ENCODE data around the gene TIMM17B.
"Not testable (repeated sequence)": the region's sequence is repeated elsewhere in the genome, so short reads cannot be mapped to it uniquely, and the experiment has no call there.

TIMM17B gene

GRCh38 chrX:48892896-48893295 is 4.7 kb downstream of the TIMM17B start:
- Histone ChIP-seq H3K9ac (ENCODE audit: low read length) (no peak overlapping the region), H3K27me3 (ENCODE audit: control insufficient read depth, insufficient read depth, low read length) (no peaks in the 10 kb centered on the region), H3K9me3 (ENCODE audit: control insufficient read depth, insufficient read depth, low read depth, low read length) (peaks cover 5% of the 10 kb centered on the region; the same call in 1 of the 2 replicates), H3K27ac (ENCODE audit: low read depth, low read length) (no peak overlapping the region), H3K4me3 (ENCODE audit: low read depth, low read length) (no peak overlapping the region), H3K36me3 (ENCODE audit: control insufficient read depth, insufficient read depth, low read length) (peaks cover 16% of the 10 kb centered on the region), H3K4me1 (ENCODE audit: control insufficient read depth, insufficient read depth, low read length) (peaks cover 9% of the 10 kb centered on the region; the same call in 1 of the 2 replicates)

DNA sequence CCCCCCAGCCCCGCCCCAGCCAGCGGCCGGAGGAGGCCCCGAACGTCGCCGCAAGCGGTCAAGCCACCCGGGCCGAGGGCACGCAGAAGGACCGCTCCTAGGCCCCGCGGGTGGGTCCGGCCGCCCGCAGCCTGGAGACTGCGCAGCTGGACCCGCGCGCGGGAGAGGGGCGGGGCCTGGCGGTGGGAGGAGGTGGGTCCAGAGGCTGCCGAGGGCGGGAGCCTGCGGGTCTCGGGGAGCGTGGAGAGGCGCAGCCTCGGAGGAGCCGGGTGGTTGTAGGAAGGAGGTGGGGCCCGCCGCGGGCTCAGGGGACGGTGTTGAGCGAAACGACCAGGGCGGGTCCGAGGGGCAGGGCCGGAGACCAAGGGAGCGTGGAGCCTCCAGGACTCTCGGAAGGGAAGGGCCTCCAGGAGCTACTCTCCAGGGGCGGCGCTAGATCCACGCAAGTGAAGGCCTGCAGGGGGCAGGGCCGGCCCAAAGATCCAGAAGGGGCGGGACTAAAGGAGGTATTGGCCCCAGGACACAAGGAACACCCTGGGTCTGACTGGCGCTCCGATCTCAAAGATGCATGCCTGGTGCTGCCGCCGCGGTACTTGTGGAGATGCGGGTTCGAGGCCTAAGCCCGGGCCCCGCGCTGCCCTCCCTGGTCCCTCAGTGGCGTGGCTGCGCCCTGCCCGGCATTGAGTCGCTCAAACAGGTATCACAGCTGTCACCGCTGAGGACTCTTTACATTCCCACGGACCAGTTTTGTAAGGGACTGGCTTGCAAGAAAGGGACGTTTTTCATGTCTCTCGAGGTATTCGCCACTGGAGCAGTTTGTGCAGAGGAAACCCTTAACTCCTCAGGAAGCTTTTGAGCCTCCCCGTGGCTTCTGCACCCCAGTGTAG is 5.9 kb downstream of the TIMM17B start:
- Histone ChIP-seq H3K4me3 (ENCODE audit: low read depth, low read length) (peak overlapping the region; percentile 53), H3K9me3 (ENCODE audit: control insufficient read depth, insufficient read depth, low read depth, low read length) (peaks cover 5% of the 10 kb centered on the region; the same call in 1 of the 2 replicates), H3K27me3 (ENCODE audit: control insufficient read depth, insufficient read depth, low read length) (no peaks in the 10 kb centered on the region), H3K4me1 (ENCODE audit: control insufficient read depth, insufficient read depth, low read length) (peaks cover 9% of the 10 kb centered on the region; the same call in 1 of the 2 replicates), H3K36me3 (ENCODE audit: control insufficient read depth, insufficient read depth, low read length) (peaks cover 16% of the 10 kb centered on the region), H3K27ac (ENCODE audit: low read depth, low read length) (no peak overlapping the region), H3K9ac (ENCODE audit: low read length) (peak overlapping the region; percentile 8)

DNA sequence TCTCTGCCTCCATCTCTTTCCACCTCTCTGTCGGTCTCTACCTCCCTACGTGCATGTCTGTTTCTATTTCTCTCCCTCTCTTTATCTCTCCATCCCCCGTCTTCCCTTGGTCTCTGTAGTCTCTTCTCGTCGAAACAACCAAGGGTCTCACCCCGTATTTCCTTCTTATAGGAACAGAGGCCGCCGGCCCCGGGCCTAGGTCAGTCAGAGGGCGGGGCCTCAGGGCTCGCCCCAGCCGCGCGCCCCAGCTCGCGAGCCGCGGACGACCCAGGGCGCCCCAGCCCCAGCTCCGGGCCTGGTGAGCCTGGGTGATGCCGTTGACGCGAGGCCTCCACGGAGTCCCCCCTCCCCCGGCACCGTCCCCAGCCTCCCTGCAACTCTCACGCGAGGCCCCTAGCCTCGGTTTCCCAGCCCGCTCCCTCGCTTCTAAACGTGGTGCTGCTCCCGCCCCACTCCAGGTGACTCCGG is 6.6 kb downstream of the TIMM17B start:
- no peaks in the 10 kb centered on the region for H3K27me3 ChIP-seq (ENCODE audit: control insufficient read depth, insufficient read depth, low read length)
- peaks cover 16% of the 10 kb centered on the region for H3K36me3 ChIP-seq (ENCODE audit: control insufficient read depth, insufficient read depth, low read length)
- peaks cover 9% of the 10 kb centered on the region; the same call in 1 of the 2 replicates for H3K4me1 ChIP-seq (ENCODE audit: control insufficient read depth, insufficient read depth, low read length)
- no peak overlapping the region for H3K27ac ChIP-seq (ENCODE audit: low read depth, low read length)
- peaks cover 2% of the 10 kb centered on the region; the same call in 1 of the 2 replicates for H3K9me3 ChIP-seq (ENCODE audit: control insufficient read depth, insufficient read depth, low read depth, low read length)
- H3K4me3 ChIP-seq (ENCODE audit: low read depth, low read length): peak overlapping the region; percentile 53
- no peak overlapping the region for H3K9ac ChIP-seq (ENCODE audit: low read length)

- Histone ChIP-seq H3K4me3 (ENCODE audit: low read depth, low read length) (peak overlapping the region; percentile 53), H3K36me3 (ENCODE audit: control insufficient read depth, insufficient read depth, low read length) (peaks cover 16% of the 10 kb centered on the region), H3K9me3 (ENCODE audit: control insufficient read depth, insufficient read depth, low read depth, low read length) (peaks cover 2% of the 10 kb centered on the region; the same call in 1 of the 2 replicates), H3K9ac (ENCODE audit: low read length) (peak overlapping the region; percentile 12), H3K27me3 (ENCODE audit: control insufficient read depth, insufficient read depth, low read length) (no peaks in the 10 kb centered on the region), H3K27ac (ENCODE audit: low read depth, low read length) (no peak overlapping the region), H3K4me1 (ENCODE audit: control insufficient read depth, insufficient read depth, low read length) (peaks cover 9% of the 10 kb centered on the region; the same call in 1 of the 2 replicates)
Measured at GRCh38 chrX:48890296-48890925, 7.2 kb downstream of the TIMM17B start.

GRCh38 chrX:48886586-48886985 is 11.0 kb downstream of the TIMM17B start:
- not testable (repeated sequence) for H3K27ac ChIP-seq (ENCODE audit: low read depth, low read length); H3K36me3 ChIP-seq (ENCODE audit: control insufficient read depth, insufficient read depth, low read length); H3K4me3 ChIP-seq (ENCODE audit: low read depth, low read length); H3K9ac ChIP-seq (ENCODE audit: low read length); H3K4me1 ChIP-seq (ENCODE audit: control insufficient read depth, insufficient read depth, low read length); H3K9me3 ChIP-seq (ENCODE audit: control insufficient read depth, insufficient read depth, low read depth, low read length); H3K27me3 ChIP-seq (ENCODE audit: control insufficient read depth, insufficient read depth, low read length)

DNA sequence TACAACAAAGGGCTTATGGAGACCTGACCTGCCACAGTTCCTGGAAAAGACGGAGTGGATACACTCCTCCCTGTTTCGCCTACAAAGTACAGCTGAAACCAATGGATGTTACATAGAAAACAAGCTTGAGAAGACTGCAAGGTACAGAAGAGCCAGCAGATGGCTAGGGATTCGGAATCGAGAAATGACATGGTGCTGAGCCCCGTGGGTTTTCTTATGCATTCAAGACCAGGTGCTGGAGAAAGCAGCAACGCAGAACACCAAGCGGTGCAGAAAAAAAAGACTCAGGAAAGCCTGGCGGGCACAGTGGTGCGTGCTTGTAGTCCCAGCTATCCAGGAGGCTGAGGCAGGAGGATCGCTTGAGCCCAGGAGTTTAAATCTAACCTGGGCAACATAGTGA is 13.8 kb downstream of the TIMM17B start:
- Histone ChIP-seq H3K4me3 (ENCODE audit: low read depth, low read length) (no peak overlapping the region), H3K9ac (ENCODE audit: low read length) (no peak overlapping the region), H3K9me3 (ENCODE audit: control insufficient read depth, insufficient read depth, low read depth, low read length) (no peaks in the 10 kb centered on the region; the same call in 1 of the 2 replicates), H3K4me1 (ENCODE audit: control insufficient read depth, insufficient read depth, low read length) (no peaks in the 10 kb centered on the region), H3K27me3 (ENCODE audit: control insufficient read depth, insufficient read depth, low read length) (no peaks in the 10 kb centered on the region), H3K36me3 (ENCODE audit: control insufficient read depth, insufficient read depth, low read length) (no peaks in the 10 kb centered on the region), H3K27ac (ENCODE audit: low read depth, low read length) (no peak overlapping the region)

GRCh38 chrX:48876944-48877343 is 20.6 kb downstream of the TIMM17B start:
- not testable (repeated sequence) for H3K4me1 ChIP-seq (ENCODE audit: control insufficient read depth, insufficient read depth, low read length); H3K9ac ChIP-seq (ENCODE audit: low read length); H3K36me3 ChIP-seq (ENCODE audit: control insufficient read depth, insufficient read depth, low read length); H3K9me3 ChIP-seq (ENCODE audit: control insufficient read depth, insufficient read depth, low read depth, low read length); H3K27ac ChIP-seq (ENCODE audit: low read depth, low read length); H3K4me3 ChIP-seq (ENCODE audit: low read depth, low read length); H3K27me3 ChIP-seq (ENCODE audit: control insufficient read depth, insufficient read depth, low read length)

- not testable (repeated sequence) for H3K4me3 ChIP-seq (ENCODE audit: low read depth, low read length)
Measured at GRCh38 chrX:48872017-48872416, 25.6 kb downstream of the TIMM17B start.

DNA sequence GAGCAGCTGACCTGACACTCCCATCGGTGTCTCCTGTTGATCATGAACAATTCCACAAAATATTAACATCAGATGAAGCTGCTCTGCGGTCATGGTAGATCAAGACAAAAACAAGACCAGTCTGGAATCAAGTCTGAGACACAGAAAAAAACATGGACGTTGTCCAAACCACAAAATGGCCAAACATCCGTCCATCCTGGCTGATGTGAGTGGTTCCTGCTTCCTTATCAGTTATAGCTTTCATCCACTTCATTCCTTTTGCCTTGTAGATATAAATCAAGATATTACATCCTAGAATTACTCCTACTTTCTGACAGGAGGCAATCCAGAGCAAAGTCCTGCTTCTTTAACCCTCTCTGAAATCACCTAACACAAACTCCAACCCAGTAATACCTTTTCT is 33.4 kb downstream of the TIMM17B start:
- H3K27me3 ChIP-seq (ENCODE audit: control insufficient read depth, insufficient read depth, low read length): no peaks in the 10 kb centered on the region
- H3K27ac ChIP-seq (ENCODE audit: low read depth, low read length): no peak overlapping the region
- no peak overlapping the region for H3K9ac ChIP-seq (ENCODE audit: low read length)
- no peak overlapping the region for H3K4me3 ChIP-seq (ENCODE audit: low read depth, low read length)
- peaks cover 11% of the 10 kb centered on the region; the same call in 1 of the 2 replicates for H3K9me3 ChIP-seq (ENCODE audit: control insufficient read depth, insufficient read depth, low read depth, low read length)
- peaks cover 7% of the 10 kb centered on the region; the same call in 1 of the 2 replicates for H3K4me1 ChIP-seq (ENCODE audit: control insufficient read depth, insufficient read depth, low read length)
- H3K36me3 ChIP-seq (ENCODE audit: control insufficient read depth, insufficient read depth, low read length): no peaks in the 10 kb centered on the region

More at GRCh38 chrX:48872017-48872416, 25.6 kb downstream of the TIMM17B start:
- not testable (repeated sequence) for H3K27ac ChIP-seq (ENCODE audit: low read depth, low read length); H3K4me1 ChIP-seq (ENCODE audit: control insufficient read depth, insufficient read depth, low read length); H3K9ac ChIP-seq (ENCODE audit: low read length); H3K27me3 ChIP-seq (ENCODE audit: control insufficient read depth, insufficient read depth, low read length); H3K36me3 ChIP-seq (ENCODE audit: control insufficient read depth, insufficient read depth, low read length); H3K9me3 ChIP-seq (ENCODE audit: control insufficient read depth, insufficient read depth, low read depth, low read length)

DNA sequence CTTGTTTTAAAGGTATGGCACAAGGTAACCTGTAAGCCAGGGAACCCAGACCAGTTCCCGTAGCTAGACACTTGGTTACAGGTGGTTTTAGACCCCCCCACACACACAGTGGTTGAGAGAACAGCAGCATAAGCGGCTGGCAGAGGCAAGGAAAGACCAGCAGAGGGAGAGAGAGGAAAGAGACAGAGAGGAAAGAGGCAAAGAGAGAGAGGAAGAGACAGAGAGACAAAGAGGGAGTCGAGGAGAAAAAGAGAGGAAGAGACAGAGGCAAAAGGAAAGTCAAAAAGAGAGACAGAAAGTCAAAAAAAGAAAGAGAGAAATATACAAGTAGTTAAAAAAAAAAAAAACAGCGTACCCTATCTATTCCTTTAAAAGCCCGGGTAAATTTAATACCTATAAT is 42.7 kb downstream of the TIMM17B start:
- no peak overlapping the region for H3K4me3 ChIP-seq (ENCODE audit: low read depth, low read length)
- H3K9me3 ChIP-seq (ENCODE audit: control insufficient read depth, insufficient read depth, low read depth, low read length): peaks cover 26% of the 10 kb centered on the region
- no peaks in the 10 kb centered on the region for H3K4me1 ChIP-seq (ENCODE audit: control insufficient read depth, insufficient read depth, low read length)
- no peak overlapping the region for H3K27ac ChIP-seq (ENCODE audit: low read depth, low read length)
- H3K9ac ChIP-seq (ENCODE audit: low read length): no peak overlapping the region
- H3K27me3 ChIP-seq (ENCODE audit: control insufficient read depth, insufficient read depth, low read length): no peaks in the 10 kb centered on the region
- no peaks in the 10 kb centered on the region for H3K36me3 ChIP-seq (ENCODE audit: control insufficient read depth, insufficient read depth, low read length)
